ENCODE measurements around the gene SLC15A3.
"Not testable (repeated sequence)": the region's sequence is repeated elsewhere in the genome, so short reads cannot be mapped to it uniquely, and the experiment has no call there.

GRCh38 chr11:60974316-60974715 is 22.3 kb upstream of the SLC15A3 start:
- not testable (repeated sequence) for TF ChIP-seq POLR2A, CTCF (IDR thresholded peaks at IDR 0.05)

Measured in esophagus squamous epithelium (tissue), 4 donors.